HG02973 (cell line): Measurements from ENCODE around the gene PLVAP.
A peak's percentile ranks its signal among the peaks of the same experiment; 100 is the strongest.

Source experiments
- ATAC-seq: cut with Tn5 transposase; IDR thresholded peaks from one replicate; pipeline ENCODE4 v1.9.1; 2021; ENCODE audit warnings: moderate library complexity; ENCODE audit not compliant: unreplicated experiment

PLVAP gene, protein sequence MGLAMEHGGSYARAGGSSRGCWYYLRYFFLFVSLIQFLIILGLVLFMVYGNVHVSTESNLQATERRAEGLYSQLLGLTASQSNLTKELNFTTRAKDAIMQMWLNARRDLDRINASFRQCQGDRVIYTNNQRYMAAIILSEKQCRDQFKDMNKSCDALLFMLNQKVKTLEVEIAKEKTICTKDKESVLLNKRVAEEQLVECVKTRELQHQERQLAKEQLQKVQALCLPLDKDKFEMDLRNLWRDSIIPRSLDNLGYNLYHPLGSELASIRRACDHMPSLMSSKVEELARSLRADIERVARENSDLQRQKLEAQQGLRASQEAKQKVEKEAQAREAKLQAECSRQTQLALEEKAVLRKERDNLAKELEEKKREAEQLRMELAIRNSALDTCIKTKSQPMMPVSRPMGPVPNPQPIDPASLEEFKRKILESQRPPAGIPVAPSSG

DNA sequence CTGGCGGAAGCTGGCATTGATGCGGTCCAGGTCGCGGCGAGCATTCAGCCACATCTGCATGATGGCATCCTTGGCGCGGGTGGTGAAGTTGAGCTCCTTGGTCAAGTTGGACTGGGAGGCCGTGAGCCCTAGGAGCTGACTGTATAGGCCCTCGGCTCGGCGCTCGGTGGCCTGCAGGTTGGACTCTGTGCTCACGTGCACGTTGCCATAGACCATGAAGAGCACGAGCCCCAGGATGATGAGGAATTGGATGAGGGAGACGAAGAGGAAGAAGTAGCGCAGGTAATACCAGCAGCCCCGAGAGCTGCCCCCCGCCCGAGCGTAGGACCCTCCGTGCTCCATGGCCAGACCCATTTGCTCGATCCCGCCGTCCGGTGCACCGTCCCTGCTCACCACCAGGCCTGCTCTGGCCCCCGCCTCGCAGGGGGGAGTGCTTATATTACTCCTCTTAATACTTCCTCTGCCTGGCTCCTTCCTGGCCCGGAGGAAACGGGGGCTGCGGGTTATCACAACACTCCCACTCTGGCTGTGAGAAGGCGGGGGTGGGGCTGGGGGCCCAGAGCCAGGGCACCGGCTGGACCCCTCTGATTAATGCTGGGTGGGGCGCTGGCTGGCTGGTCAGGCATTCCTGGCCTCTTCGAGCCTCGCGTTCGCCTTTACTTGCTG, at the start of gene PLVAP:
PLVAP (minus strand) TSS at position 408 of the 666 bp plus-strand sequence; CDS start at position 354, 54 bp downstream.
- ATAC-seq = no peak

DNA sequence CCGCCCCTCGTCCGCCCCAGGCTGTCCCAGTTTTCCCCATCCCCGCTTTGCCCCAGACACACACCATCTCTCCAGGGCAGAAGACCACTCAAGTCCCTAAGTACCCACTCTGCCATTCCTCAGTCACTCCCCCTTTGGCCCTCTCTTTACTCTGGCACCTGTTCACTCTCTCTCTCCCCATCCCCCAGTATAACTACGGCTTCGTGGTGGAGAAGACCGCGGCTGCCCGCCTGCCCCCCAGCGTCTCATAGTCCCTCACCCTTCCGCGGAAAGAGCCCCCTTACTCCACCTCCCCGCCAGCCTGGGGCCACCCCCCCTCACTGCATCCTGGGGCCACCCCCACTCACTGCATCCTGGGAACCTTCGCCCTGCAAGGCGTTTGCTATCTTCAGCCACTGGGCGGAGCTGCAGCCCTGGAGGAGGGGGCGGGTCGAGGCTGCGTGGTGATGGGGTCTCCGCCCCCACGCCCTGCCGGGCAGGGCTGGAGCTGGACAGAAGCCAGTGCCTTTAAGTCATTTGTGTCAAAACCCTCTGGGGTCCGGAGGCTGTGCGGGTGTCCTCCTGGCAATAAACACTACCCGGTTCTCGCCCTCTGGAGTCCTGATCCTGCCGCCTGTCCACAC, 47.7 kb upstream of the PLVAP start:
- ATAC-seq = no peak

DNA sequence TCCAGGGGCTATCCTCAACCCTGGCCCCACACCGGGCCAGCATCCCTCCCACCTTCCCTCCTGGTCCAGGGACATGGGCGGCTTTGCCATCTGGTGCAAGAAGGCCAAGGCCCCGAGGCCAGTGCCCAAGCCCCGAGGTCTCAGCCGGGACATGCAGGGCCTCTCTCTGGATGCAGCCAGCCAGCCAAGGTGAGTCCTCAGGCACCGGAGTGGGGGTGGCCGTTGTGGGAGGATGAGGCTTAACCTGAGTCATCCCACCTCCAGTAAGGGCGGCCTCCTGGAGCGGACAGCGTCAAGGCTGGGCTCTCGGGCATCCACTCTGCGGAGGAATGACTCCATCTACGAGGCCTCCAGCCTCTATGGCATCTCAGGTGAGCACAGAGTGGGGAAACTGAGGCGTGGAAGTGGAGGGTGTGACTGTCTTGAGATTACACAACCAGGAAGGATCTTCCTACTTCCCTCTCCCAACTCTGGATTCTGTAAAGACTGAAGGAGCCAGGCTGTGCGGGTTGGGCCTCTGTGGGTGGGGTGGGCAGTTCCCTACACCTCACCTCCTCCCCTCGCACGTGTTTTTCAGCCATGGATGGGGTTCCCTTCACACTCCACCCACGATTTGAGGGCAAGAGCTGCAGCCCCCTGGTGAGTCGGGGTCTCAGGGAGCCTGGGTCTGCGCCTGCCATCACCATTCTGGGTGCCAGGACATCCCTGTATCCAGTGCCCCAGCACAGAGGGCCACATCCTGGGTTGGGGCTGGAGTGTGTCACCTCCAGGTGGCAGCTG, 46.5 kb upstream of the PLVAP start:
- no peak for ATAC-seq

DNA sequence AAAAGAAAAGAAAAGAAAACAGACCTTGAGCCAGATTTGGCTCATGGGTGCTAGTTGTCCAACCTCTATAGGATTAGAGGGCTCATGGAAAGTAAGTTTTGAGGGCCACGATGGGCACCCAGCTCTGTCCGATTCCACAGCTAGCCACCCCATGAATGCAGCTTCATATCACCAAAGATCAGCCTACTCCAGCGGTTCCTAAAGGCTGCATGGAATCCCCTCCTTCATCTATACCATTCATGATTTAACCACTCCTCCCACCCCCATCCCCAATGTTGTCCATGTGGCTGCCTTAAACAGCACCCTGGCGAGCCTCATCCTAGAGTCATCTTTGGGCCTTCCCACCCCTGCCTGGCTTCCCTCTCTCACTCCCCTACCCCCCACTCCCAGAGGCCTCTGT, 44.8 kb upstream of the PLVAP start:
- no peak for ATAC-seq

DNA sequence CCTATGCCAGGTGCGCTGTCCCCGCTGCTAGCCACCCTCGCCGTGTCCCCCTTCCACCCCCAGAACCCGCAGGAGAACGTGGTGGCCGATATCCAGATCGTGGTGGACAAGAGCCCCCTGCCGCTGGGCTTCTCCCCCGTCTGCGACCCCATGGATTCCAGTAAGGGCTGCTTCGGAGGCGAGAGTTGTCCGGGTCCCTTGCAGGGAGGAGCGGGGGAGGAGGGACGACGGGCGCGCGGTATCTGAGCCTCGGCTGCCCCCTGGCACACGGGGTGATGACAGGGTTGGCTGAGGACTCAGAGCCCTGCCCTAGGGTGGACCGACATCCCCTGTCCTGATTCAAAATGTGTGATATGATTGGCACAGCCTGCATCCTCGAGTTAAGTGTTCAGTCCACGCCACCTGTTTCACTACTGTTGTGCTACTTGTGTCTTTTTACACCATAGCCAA, 43.4 kb upstream of the PLVAP start:
- no peak for ATAC-seq

DNA sequence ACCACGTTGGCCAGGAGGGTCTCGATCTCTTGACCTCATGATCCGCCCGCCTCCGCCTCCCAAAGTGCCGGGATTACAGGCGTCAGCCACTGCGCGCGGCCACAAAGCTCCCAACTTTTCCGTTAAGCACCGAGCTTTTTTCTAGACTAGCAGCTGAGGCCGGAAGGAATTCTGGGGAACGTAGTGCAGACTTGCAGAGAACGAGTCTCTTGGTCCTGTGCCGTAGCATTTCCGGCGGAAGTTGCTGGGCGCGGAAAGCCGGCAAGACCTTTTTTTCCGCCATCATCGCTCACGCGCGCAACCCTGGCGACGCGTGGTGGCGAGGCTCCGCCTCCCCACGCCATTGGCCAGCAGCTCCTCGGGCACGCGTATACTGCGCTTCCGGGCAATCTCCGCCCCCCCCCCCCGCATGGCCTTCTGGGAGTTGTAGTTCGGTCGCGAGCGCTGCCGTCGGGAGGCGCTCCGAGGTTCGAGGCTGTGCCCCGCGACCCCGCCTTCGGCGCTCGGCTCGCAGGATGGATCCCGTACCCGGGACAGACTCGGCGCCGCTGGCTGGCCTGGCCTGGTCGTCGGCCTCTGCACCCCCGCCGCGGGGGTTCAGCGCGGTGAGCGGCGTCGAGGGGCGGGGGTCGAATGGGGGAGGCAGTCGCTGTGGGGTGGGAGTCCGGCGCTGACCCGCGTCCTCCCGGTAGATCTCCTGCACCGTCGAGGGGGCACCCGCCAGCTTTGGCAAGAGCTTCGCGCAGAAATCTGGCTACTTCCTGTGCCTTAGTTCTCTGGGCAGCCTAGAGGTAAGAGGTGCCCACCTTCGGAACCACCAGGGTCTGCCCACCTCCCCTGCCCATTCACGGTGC, 42.7 kb upstream of the PLVAP start, which contains the start of gene MVB12A:
MVB12A (plus strand) TSS at position 427 of the 854 bp plus-strand sequence; CDS start at position 516, 89 bp downstream.
- peak; percentile 81 for ATAC-seq

DNA sequence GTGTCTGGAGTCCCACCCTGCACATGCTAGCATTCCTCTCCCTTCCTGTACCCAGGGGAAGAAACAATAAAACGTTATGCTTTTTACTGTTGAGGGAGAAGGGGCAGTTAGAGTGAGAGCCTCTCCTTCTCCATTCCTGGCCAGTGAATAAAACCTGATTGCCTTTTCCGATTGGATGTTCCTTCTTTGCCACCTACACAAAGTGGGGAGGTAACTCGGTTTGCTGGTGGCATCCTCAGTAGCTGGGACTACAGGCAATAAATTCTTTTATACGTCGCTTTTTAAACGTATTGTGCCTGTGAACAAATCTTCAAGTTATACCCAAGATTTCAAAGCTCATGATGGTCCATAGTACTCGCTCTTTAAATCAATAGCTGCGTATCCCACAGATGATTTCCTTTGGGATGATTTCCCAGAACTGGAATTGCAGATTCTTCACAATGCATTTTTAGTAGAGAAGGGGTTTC, 42.0 kb upstream of the PLVAP start:
- no peak for ATAC-seq

DNA sequence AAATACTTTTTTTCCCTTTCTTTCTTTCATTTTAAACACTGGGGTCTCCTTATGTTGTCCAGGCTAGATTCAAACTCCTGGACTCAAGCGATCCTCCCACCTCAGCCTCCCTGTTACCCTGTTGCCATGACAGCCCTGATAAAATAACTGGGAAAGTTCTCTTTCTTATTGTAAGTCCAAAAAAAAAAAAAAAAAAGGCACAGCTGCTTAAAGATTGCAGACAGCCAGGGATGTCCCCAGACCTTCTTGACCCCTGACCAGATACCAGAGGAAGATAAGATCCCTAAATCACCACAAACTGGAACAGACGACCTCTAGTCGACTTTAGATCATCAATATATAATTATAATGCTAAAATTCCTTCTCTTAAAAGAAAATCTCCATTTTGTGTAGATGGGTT, 41.6 kb upstream of the PLVAP start:
- no peak for ATAC-seq

DNA sequence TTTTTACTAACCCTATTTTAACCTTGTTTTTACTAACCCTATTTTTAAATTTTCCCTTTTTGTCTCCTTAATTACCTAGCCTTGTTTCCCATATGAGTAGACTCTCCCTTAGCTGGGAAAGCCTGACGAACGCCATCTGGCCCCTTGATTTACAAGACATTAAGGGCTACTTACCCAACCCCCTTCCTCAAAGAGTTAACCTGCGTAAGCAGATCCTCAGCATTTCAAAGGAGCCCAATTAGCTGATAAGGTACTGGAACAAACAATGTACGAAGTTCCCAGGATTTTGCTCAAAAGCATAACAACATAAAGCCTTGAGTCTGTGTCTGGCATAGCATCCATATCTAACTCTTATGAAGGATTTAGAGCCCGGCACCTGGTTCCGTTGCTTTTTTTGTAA, 38.0 kb upstream of the PLVAP start:
- no peak for ATAC-seq

DNA sequence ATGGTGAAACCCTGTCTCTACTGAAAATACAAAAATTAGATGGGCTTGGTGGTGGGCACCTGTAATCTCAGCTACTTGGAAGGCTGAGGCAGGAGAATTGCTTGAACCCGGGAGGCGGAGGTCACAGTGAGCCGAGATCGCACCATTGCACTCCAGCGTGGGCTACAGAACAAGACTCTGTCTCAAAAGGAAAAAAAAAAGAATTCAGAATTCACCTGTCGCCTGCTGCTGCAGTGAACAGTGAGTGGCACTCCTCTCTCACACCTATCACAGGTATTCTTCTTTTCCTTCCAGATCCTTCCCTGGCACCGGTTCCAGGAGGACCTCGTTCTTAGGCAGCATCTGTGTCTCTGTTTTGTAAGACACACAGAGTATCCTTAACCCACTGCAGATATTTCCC, 37.0 kb upstream of the PLVAP start:
- no peak for ATAC-seq

DNA sequence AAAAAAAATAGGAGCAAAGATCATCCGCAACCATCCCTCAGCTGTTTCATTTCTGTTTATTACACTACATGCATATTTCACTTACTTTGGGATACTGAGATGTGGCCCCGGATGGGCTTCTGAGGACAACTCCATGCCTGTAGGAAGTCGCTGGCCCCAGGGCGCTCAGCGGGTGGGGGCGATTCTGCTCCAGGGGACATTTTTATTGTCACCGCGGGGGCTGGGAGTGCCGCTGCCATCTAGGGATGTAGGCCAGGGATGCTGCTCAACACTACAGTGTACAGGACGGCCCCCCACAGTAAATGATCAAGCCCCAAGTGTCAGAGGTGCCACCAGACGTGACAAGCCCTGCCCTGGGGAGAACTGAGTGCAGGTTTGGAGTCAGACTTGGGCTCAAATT, 34.7 kb upstream of the PLVAP start:
- ATAC-seq = no peak

DNA sequence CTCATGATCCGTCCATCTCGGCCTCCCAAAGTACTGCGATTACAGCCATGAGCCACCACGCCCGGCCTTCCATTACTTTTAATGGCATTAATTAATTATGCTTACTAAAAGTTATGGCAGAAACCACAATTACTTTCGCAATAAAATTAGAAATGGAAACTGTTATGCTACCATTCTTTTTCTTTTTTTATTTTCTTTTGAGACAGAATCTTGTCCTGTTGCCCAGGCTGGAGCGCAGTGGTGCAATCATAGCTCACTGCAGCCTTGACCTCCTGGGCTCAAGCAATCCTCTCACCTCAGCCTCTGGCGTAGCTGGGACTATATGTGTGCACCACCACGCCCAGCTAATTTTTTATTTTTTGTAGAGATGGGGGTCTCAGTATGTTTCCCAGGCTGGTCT, 32.8 kb upstream of the PLVAP start:
- no peak for ATAC-seq

DNA sequence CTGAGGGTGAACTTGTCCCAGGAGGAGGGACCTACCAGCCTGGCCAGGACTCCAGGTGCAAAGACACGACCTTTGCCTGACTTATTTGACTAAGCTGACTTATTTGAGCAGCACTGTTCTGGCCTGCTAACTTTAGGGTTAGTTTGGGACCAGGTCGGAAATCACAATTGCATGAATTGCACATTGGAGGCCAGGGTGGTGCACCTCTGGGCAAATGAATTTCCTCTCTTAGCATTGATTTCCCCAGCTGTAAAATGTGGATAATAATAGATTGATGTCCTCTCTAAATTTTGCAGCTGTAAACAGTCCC, 29.7 kb upstream of the PLVAP start:
- ATAC-seq = no peak

DNA sequence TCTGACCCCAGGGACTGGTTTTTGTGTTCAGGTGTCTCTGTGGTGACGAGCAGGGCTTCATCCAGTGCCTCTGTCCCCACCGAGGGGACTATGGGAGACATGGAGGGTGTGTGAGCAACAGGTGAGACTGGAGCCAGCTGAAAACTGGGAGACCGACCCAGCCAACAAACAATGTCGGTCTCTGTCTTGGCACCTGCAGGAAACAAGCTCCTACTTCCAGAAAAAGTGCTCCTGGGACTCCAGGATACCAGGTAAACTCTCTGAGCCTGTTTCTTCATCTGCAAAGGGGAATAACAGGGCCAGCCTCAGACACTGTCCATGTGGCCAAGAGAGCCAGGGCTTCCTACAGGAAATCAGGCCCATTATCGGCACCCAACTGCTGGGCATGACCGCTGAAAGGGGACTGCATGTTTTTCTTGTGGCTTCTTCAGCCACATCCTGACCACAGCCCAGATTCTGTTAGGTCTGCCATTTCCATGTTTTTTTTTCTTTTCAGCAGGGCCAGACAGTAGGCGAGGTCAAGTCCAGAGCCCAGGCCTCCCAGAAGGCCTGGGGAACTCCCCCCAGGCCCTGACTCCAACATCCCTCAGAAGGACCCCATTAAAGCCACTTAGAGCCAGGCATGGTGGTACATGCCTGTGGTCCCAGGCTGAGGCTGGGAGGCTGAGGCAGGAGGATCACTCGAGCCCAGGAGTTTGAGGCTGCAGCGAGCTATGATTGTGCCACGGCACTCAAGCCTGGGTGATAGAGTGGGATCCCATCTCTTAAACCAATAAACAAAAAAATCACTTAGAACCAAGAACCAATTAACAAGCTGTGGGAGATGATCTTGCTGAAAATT, 29.1 kb upstream of the PLVAP start:
- peak; percentile 22 for ATAC-seq

DNA sequence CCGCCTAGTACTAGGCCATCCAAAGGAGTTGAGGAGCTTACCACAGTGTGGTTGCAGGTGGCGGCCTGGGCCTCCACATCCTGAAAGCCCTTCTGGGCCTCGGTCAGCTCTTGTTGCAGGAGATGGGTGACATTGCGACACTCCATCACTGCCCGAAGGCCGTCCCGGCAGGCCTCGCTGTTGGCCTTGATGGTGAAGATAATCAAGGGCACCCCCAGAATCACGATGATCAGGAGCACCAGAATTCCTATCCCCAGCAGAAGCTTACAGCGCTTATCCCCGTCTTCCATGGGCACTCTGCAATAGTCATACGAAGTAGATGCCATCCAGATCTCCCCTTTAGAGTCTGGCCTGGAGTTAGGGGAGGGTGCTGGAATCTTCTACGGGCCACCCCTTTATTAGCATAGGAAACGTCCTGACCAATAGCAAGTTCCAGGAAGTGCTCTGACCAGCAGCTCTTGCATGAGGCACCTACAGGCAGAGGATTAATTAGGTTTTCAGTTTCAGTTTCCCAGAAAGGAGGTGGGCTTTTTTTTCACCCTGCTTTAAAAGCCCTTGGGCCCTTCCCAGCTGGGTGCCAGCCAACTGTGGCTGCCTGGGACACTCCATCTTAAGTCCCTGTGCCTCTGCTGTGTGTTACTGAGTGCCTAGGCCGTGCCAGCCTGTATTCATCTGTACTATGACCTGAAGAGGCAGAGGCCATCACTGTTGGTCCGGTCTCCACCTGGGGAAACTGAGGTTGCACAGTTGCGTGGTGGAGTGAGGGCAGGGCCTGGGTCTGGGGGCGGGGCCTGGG, 28.3 kb upstream of the PLVAP start, which contains the start of gene BST2:
BST2 (minus strand) TSS at position 381 of the 796 bp plus-strand sequence; CDS start at position 326, 55 bp downstream.
- ATAC-seq = peak; percentile 74

DNA sequence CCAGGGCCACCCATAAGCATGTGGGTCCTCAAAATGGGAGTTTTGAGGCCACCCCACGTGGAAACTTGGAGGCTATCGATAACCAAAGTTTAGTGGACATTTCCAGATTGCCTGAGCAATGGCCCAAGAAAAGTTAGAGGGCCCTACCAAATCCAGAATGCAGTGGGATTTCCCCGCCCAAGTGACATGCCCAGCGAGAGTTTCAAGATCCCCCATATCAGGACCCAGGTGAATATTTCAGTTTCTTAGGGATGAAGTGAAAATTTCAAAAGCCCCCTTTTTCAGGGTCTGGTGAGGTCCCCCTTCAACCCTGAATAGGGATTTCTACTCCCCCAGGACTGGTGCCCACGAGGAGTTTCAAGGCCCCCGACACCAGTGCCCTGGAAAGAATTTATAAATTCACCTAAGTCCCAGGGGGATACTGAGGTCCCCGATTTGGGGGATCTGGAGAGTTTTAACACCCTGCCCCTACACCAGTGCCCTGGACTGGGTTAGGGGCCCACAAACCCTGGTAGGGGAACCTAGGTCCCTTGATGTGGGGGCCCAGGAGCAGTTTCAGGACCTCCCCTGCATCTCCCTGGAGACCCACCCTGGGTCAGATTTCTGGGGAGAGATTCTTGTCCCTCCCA, 27.6 kb upstream of the PLVAP start:
- ATAC-seq = peak; percentile 12

DNA sequence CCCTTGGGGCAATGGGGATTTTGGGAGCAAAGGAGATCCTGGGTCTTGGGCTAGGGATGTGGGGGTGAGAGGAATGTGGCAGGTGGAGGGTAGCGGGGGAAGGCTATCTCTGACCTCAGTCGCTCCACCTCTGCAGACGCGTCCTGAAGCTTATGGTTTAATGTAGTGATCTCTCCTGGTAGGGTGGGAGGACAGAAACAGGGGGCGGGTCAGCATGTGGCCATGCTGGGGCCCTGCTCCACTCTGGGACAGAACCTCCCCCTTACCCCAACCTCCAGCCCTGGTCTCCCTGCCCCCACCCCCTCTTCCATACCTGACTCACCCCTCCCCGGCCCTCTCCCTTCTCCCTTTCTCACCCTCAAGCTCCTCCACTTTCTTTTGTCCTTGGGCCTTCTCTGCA, 26.9 kb upstream of the PLVAP start:
- ATAC-seq = no peak
